Endothelial cell of umbilical vein (primary cell): Measurements from ENCODE around the gene TSPYL2. TPM values are rescaled to one million over a fixed set of nuclear protein-coding genes. Genes with fewer than 3 reads are reported as not detected.

Experiments
- BruUV-seq: library from RNA; stranded (reverse); fragments of 400-500 nt; replicated peaks from 2 replicates; lab custom pipeline; 2021; lab: Mats Ljungman, UMichigan
- CTCF ChIA-PET: fragments of 300-600, 350-600 bp; sonication (Branson Sonifier 250); formaldehyde crosslinking; loops from one replicate; lab custom pipeline; 2021; ENCODE audit warnings: antibody characterized with exemption, inconsistent platforms; lab: Charles Lee
- POLR2A ChIA-PET: fragments of 300-600, 350-600 bp; sonication (Branson Sonifier 250); formaldehyde crosslinking; loops from one replicate; lab custom pipeline; 2021; ENCODE audit warnings: antibody characterized with exemption, inconsistent platforms; lab: Charles Lee
- DNase-seq: peaks from one replicate; pipeline ENCODE4 v3.0.0-alpha.2; 2011; ENCODE audit warnings: low read depth, low spot score
- FAIRE-seq: peaks from 2 replicates; lab custom pipeline; 2011; peaks lifted over from hg19 to GRCh38; lab: Jason Lieb, UNC
- H2AFZ ChIP-seq: 2 replicates; pipeline ENCODE4 v1.6.0; 2012; ENCODE audit warnings: low read depth, low read length, control low read depth, inconsistent platforms
- H3K27ac ChIP-seq: 2 replicates; pipeline ENCODE4 v1.5.1; 2011; ENCODE audit warnings: low read depth, mild to moderate bottlenecking, control low read depth, low read length, moderate library complexity; ENCODE audit not compliant: insufficient read depth
- H3K27me3 ChIP-seq, 2 experiments: 2 replicates each; pipeline versions ENCODE4 v1.6.0 to v1.6.1; 2011; ENCODE audit warnings: low read length in 2 of 2, mixed read lengths in 1 of 2; ENCODE audit not compliant: control insufficient read depth in 2 of 2, insufficient read depth in 2 of 2
- H3K36me3 ChIP-seq, 2 experiments: 2 replicates in 1 of 2; 3 replicates in 1 of 2; pipeline ENCODE4 v1.5.1; 2011; ENCODE audit warnings: low read length in 2 of 2, mild to moderate bottlenecking in 1 of 2, moderate library complexity in 1 of 2; ENCODE audit not compliant: control insufficient read depth in 2 of 2, insufficient read depth in 2 of 2; ENCODE audit errors: extremely low read depth in 1 of 2
- H3K4me1 ChIP-seq: 3 replicates; pipeline ENCODE4 v1.5.1; 2011; ENCODE audit warnings: mild to moderate bottlenecking, low read length; ENCODE audit not compliant: control insufficient read depth, insufficient read depth; ENCODE audit errors: extremely low read depth
- H3K4me2 ChIP-seq: 2 replicates; pipeline ENCODE4 v1.6.1; 2011; ENCODE audit warnings: low read length, control low read depth, mixed read lengths; ENCODE audit not compliant: insufficient read depth
- H3K4me3 ChIP-seq, 3 experiments: fragments of 200-600 bp in 1 of 3; sonication (generic), shearing (Covaris generic) in 1 of 3; replicated peaks in 1 of 3; 2 replicates each; pipeline ENCODE4 v1.5.1; 2011 to 2016; ENCODE audit warnings: control low read depth in 3 of 3, low read length in 3 of 3, mild to moderate bottlenecking in 2 of 3, inconsistent platforms in 1 of 3, low read depth in 1 of 3, moderate library complexity in 1 of 3; ENCODE audit not compliant: insufficient read depth in 1 of 3
- H3K79me2 ChIP-seq: 2 replicates; pipeline ENCODE4 v1.6.0; 2012; ENCODE audit warnings: low read length, inconsistent platforms; ENCODE audit not compliant: control insufficient read depth, insufficient read depth
- H3K9ac ChIP-seq: replicated peaks from 2 replicates; pipeline ENCODE3; 2011; ENCODE audit warnings: low read length, control low read depth; ENCODE audit not compliant: insufficient read depth; ENCODE audit errors: extremely low read depth
- H3K9me1 ChIP-seq: replicated peaks from 3 replicates; pipeline ENCODE4 v1.6.0; 2011; ENCODE audit warnings: mild to moderate bottlenecking, low read length; ENCODE audit not compliant: control insufficient read depth, insufficient read depth; ENCODE audit errors: extremely low read depth
- H3K9me3 ChIP-seq: replicated peaks from 2 replicates; pipeline ENCODE4 v1.5.1; 2012; ENCODE audit warnings: low read length, inconsistent platforms; ENCODE audit not compliant: control insufficient read depth, insufficient read depth
- H4K20me1 ChIP-seq: replicated peaks from 2 replicates; pipeline ENCODE3; 2011; ENCODE audit warnings: mild to moderate bottlenecking, low read length; ENCODE audit not compliant: control insufficient read depth, insufficient read depth; ENCODE audit errors: extremely low read depth
- CTCF ChIP-seq, 2 donors: IDR thresholded peaks; 1 replicate in 1 of 2; 2 replicates in 1 of 2; pipeline ENCODE4 v1.5.1; 2011; ENCODE audit warnings: low read length in 2 of 2, mild to moderate bottlenecking in 2 of 2, moderate library complexity in 2 of 2, control low read depth in 1 of 2, inconsistent platforms in 1 of 2, low read depth in 1 of 2; ENCODE audit not compliant: insufficient read depth in 1 of 2; ENCODE audit errors: extremely low read depth in 1 of 2
- EZH2 ChIP-seq: IDR thresholded peaks from 2 replicates; pipeline ENCODE4 v1.6.1; 2012; ENCODE audit warnings: borderline replicate concordance, low read depth, mild to moderate bottlenecking, moderate library complexity, low read length, inconsistent platforms; ENCODE audit not compliant: severe bottlenecking
- FOS ChIP-seq: IDR thresholded peaks from 2 replicates; pipeline ENCODE4 v1.6.1; 2011; ENCODE audit warnings: mild to moderate bottlenecking, low read length, moderate library complexity, borderline replicate concordance; ENCODE audit not compliant: insufficient read depth
- GATA2 ChIP-seq: IDR thresholded peaks from 2 replicates; pipeline ENCODE4 v1.7.0; 2011; ENCODE audit warnings: low read depth, mild to moderate bottlenecking, moderate library complexity, mixed read lengths, low read length; ENCODE audit not compliant: insufficient read length, insufficient read depth
- JUN ChIP-seq: IDR thresholded peaks from 2 replicates; pipeline ENCODE4 v1.6.1; 2011; ENCODE audit warnings: borderline replicate concordance, low read depth; ENCODE audit not compliant: insufficient read length, insufficient read depth
- MAX ChIP-seq: IDR thresholded peaks from 2 replicates; pipeline ENCODE4 v1.6.1; 2011; ENCODE audit not compliant: insufficient read depth, insufficient read length
- MYC ChIP-seq: IDR thresholded peaks from one replicate; pipeline ENCODE4 v1.6.1; 2011; ENCODE audit warnings: mild to moderate bottlenecking, low read depth, low read length
- POLR2A ChIP-seq: IDR thresholded peaks from 2 replicates; pipeline ENCODE4 v1.6.1; 2012; ENCODE audit warnings: low read depth, mild to moderate bottlenecking, control low read depth, low read length
- POLR2AphosphoS5 ChIP-seq: IDR thresholded peaks from 2 replicates; pipeline ENCODE4 v1.6.1; 2012; ENCODE audit warnings: low read depth, mild to moderate bottlenecking, control low read depth, low read length, moderate library complexity; ENCODE audit not compliant: insufficient read depth
- dilution Hi-C: fragments of 300-500 bp; cut with MboI; formaldehyde crosslinking; loops from one replicate; pipeline ENCODE4 v1.15.0; 2019; ENCODE audit warnings: low sequenced_read_pairs; ENCODE audit not compliant: extremely low pct_ligation_motif_present
- intact Hi-C: fragments of 100-400 bp; cut with micrococcal nuclease; formaldehyde crosslinking; loops from one replicate; pipeline ENCODE4 v1.10.0; 2022
- polyA plus RNA-seq, 4 experiments: library from polyadenylated mRNA; depleted of rRNA in 3 of 4; stranded (reverse) in 3 of 4; unstranded in 1 of 4; fragments of >200 nt; gene quantifications; 2 replicates each; pipeline versions ENCODE4 v1.2.1 to v1.2.3, GENCODE V29; 2011 to 2012; ENCODE audit warnings: missing spikeins in 1 of 4
- total RNA-seq: library from RNA; stranded (reverse); gene quantifications from 2 replicates; pipeline ENCODE4 v1.2.3, GENCODE V29; 2021

TSPYL2 gene
- total and polyA plus RNA-seq, 2 donors (not counting 3 experiments of a cell fraction or from before 2014, with no cell fraction given), result 17.3 to 17.8 TPM

DNA sequence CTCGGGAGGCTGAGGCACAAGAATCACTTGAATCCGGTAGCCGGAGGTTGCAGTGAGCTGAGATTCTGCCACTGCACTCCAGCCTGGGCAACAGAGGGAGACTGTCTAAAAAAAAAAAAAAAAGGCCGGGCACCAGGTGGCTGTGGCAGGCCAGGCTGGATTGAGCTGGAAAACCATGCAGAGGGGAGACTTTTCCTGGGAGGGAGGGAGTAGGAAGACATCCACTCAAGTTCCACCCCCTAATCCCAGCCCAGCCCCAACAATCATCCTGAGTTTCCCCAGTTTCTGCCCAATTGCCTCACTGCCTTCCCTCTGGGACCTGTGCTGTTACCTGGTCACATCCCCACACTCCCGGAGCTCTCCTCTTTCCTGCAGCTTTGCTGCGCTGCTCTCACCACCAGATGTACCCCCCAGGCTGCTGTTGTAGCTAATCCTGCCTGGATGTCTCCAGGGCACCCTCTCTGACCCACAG is 9.0 kb upstream of the TSPYL2 start:
- CTCF ChIA-PET, result no interaction called here

More for the DNA sequence above, 9.0 kb upstream of the TSPYL2 start:
- DNase-seq (no peak), FAIRE-seq (no peak)
- Histone ChIP-seq H3K79me2 (no peaks in the 10 kb centered on the region), H3K4me2 (no peak overlapping the region), H2AFZ (no peak overlapping the region), H3K27me3 (no peaks in the 10 kb centered on the region), H3K4me1 (no peaks in the 10 kb centered on the region), H3K4me3 (no peak overlapping the region), H3K9me1 (no peaks in the 10 kb centered on the region), H3K9ac (no peak overlapping the region), H3K27ac (no peak overlapping the region), H3K36me3 (peaks cover 0 to 3% of the 10 kb centered on the region in 2 experiments), H4K20me1 (no peaks in the 10 kb centered on the region), H3K9me3 (no peaks in the 10 kb centered on the region)
- no peak for TF ChIP-seq JUN
- TF ChIP-seq EZH2, result no peak
- TF ChIP-seq POLR2AphosphoS5, result no peak
- no peak for TF ChIP-seq POLR2A
- no peak for TF ChIP-seq MYC
- TF ChIP-seq GATA2, result no peak
- no peak for TF ChIP-seq MAX
- no peak for TF ChIP-seq FOS
- no peak for TF ChIP-seq CTCF (IDR thresholded peaks at IDR 0.05; ENCODE audit: extremely low read depth in 1 of 2, insufficient read depth in 1 of 2, low read depth in 1 of 2, low read length in 2 of 2)
- dilution Hi-C loops, result no loop called here
- POLR2A ChIA-PET, result no interaction called here
- BruUV-seq, result no TSS peak
- intact Hi-C loops, result no loop called here
